ENCODE results near the gene EIPR1. TPM values are rescaled to one million over a fixed set of nuclear protein-coding genes. Genes with fewer than 3 reads are reported as not detected.

EIPR1 gene
- total RNA-seq, 4 donors from 2014 or later, result 26.1 to 51.6 (median 40.0) TPM

DNA sequence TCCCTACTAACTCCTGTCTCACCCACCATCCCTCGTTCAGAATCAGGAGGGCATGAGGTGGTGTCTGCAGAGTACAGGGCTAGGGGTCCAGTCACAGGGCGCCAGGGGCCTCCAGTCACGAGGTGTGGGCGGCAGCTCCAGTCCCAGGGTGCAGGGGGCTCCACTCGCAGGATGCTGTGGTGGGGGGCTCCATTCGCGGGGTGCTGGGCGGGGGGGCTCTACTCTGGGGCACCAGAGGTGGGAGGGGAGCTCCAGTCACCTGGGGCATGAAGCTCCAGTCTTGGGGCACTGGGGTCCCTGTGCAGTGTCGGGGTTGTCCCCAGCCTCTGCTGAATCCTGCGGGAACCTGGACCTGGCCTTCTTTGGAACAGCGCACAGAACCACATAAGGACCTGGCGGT lies 66.0 kb downstream of the EIPR1 start:
- H3K4me1 ChIP-seq, result peaks cover 0 to 30% of the 10 kb centered on the region in 2 donors
- WGBS, 2 donors, result 92 to 96% methylated on average over 7 to 12 of the region's 12 CpGs
- no peak overlapping the region for H3K27ac ChIP-seq
- no peaks in the 10 kb centered on the region for H3K36me3 ChIP-seq
- DNase-seq, result no peak
- TF ChIP-seq POLR2A (IDR thresholded peaks at IDR 0.05) (no peak), CTCF (IDR thresholded peaks at IDR 0.05) (no peak)
- no peak overlapping the region for H3K4me3 ChIP-seq (replicated peaks in 1 of 3)
- H3K9me3 ChIP-seq, result no peaks in the 10 kb centered on the region
- intact Hi-C loops (cut with DNase I), result no loop called here
- no peaks in the 10 kb centered on the region for H3K27me3 ChIP-seq

DNA sequence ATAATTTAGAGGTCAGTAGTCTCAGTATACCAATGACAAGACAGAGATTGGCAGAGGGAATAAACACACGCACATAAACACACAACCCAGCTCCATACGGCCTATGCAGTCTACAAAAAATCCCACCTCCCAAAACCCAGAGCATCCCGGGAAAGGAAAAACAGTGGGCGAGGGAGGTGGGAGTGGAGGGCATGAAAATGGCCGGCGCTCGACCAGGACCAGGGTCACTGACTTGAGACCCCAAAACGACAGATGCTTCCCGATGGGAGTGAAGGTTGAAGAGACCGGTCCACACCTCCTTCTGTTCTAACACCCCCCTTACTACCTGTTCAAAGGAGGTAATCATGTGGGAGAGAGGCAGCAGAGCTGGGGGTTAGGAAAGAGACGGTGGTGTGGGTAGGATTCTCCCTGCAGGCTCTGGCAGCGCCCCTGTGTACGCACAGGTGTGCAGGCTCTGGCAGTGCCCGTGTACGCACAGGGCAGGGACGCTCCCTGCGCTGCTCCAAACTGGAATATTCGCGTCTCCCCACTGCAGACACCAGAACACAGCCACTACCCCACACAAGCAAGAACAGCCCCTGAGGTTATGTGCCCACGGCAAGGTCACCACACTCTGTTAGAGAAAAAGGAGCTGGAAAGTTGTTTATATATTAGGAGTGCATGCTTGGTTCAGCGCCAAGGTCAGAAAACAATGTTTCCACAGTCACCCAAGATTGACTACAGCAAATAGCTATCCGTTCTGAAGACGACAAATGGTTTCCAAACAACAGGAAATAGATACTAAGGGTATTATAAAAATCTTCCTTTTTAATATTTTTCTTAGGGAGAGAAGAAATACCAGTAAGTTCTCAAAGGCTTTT lies 67.9 kb downstream of the EIPR1 start:
- TF ChIP-seq CTCF (IDR thresholded peaks at IDR 0.05), result no peak
- TF ChIP-seq POLR2A (IDR thresholded peaks at IDR 0.05), result no peak
- Histone ChIP-seq H3K27ac (peak overlapping the region; percentile 76 to 81 (median 76)), H3K27me3 (no peaks in the 10 kb centered on the region), H3K4me3 (replicated peaks in 1 of 3) (no peak overlapping the region), H3K9me3 (no peaks in the 10 kb centered on the region), H3K36me3 (no peaks in the 10 kb centered on the region), H3K4me1 (peaks cover 0 to 30% of the 10 kb centered on the region in 2 donors)
- peak; percentile 75 to 76 for DNase-seq
- 68 to 72% methylated on average over 23 of the region's 23 CpGs for WGBS, 2 donors
- intact Hi-C loops (cut with DNase I), result no loop called here

- WGBS, 2 donors, result 90 to 92% methylated on average over 9 of the region's 9 CpGs
- H3K4me3 ChIP-seq (replicated peaks in 1 of 3), result no peak overlapping the region
- TF ChIP-seq CTCF (IDR thresholded peaks at IDR 0.05), result no peak
- TF ChIP-seq POLR2A (IDR thresholded peaks at IDR 0.05), result no peak
- no peak for DNase-seq
- no peak overlapping the region for H3K27ac ChIP-seq
- no peaks in the 10 kb centered on the region for H3K9me3 ChIP-seq
- H3K27me3 ChIP-seq, result no peaks in the 10 kb centered on the region
- intact Hi-C loops (cut with DNase I), result no loop called here
- H3K4me1 ChIP-seq, result peaks cover 6 to 35% of the 10 kb centered on the region in 2 donors
- no peaks in the 10 kb centered on the region for H3K36me3 ChIP-seq
Observed at GRCh38 chr2:3307901-3308300, 69.7 kb downstream of the EIPR1 start.

- DNase-seq, result no peak
- Histone ChIP-seq H3K4me3 (replicated peaks in 1 of 3) (no peak overlapping the region), H3K36me3 (no peaks in the 10 kb centered on the region), H3K27ac (no peak overlapping the region), H3K4me1 (peaks cover 11 to 37% of the 10 kb centered on the region in 2 donors), H3K9me3 (no peaks in the 10 kb centered on the region), H3K27me3 (no peaks in the 10 kb centered on the region)
- WGBS, 2 donors, result 96 to 99% methylated on average over 7 to 9 of the region's 9 CpGs
- TF ChIP-seq CTCF (IDR thresholded peaks at IDR 0.05) (no peak), POLR2A (IDR thresholded peaks at IDR 0.05) (no peak)
- intact Hi-C loops (cut with DNase I), result no loop called here
Observed at GRCh38 chr2:3307236-3307635, 70.4 kb downstream of the EIPR1 start.

DNA sequence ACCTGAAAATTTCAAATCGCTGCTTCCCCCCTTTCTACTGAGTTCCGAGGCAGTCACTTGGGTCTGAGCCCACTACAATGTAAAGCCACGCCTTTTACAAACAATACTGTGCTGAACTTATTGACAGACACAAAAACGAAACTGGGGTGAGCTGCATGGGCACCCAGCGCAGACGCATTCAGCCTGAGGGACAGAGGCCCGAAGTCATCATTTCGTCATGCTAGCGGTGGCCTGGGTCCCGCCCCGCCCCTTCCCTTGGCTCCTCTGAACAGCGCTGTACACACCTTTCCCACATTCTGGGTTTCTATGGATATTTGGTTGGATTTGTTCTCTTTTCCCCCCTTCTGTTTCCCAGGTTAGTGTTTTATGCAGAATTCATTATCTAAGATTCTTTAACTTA lies 71.7 kb downstream of the EIPR1 start:
- no peaks in the 10 kb centered on the region for H3K36me3 ChIP-seq
- no peak for DNase-seq
- 95 to 96% methylated on average over 12 of the region's 12 CpGs for WGBS, 2 donors
- intact Hi-C loops (cut with DNase I), result no loop called here
- H3K4me3 ChIP-seq (replicated peaks in 1 of 3), result no peak overlapping the region
- no peaks in the 10 kb centered on the region for H3K27me3 ChIP-seq
- H3K27ac ChIP-seq, result no peak overlapping the region
- H3K9me3 ChIP-seq, result no peaks in the 10 kb centered on the region
- TF ChIP-seq CTCF (IDR thresholded peaks at IDR 0.05) (no peak), POLR2A (IDR thresholded peaks at IDR 0.05) (no peak)
- peaks cover 21 to 47% of the 10 kb centered on the region in 2 donors for H3K4me1 ChIP-seq
